ENCODE results near the gene KRT7.
"Not testable (repeated sequence)": the region's sequence is repeated elsewhere in the genome, so short reads cannot be mapped to it uniquely, and the experiment has no call there.

The KRT7 gene

DNA sequence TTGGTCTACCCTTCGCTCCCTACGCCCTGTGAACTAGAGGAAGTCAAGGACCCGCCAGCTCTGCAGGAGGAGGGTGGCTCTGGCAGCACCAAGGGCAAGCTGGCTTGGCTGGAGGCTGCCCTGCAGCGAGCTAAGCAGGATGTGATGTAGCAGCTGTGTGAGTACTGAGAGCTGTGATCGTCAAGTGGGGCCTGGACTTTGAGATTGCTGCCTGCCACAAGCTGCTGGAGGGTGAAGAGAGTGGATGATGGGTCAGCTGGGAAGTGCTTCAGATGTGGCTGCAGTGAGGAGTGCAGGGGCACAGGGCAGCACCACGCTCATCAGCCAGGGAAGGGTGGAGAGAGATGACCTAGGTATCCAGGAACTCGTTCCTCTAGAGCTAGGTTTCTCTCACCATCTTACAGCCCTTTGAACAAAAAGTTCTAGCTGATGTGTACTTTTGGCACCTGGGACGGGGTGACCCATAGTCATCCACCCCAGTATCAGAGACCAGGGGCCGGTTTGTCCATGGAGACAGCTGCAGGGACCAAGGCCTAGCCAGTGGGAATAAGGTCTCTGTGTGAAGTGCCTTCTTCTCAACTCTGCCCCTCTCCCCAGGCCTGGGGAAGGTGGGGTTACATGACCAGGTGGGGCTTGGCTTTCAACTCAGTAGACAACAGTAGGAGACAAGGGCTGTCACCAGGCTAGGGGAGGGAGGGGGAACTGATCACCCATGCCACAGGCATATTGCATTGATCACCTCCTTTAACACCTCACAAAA, 44.6 kb downstream of the KRT7 start:
- no peak for DNase-seq

DNA sequence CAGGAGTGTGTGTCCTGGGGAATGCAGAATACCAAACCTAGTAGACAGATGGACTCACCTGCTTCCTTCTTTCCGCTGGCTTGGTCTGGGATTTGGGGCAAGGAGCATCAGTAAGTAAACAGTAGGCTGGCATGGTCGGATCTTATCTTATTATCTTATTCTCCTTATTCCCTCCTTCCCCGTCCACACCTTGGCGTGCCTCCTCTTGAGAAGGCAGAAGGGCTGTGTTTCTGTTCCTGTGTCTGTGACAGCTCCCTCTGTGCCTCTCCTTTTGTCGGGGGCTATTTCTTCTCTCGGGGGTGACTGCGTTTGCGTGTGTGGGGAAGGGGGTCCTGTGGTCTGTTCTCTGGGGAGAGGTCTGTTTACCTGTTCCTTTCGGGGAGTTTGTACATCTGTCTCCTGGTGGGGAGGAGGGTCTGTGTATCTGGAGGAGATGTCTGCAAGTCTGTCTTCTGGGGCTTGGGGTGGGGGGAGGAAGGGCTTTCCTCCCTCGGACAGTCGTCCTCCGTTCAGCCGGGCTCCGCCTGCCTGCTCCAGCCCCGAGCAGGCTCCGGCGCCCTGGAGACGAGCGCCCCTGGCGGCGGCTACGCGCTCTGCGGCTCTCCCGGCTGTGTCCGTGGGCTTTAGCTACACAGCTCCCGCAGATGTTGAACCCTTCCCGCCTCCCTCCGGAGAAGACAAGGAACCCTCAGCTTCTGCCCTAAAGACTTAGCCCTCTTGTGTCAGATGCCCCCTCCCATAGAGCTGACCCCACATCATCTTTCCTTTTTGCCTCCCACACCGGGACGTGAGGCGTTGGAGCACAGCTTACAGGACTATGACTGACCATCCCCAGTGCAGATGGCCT, 45.8 kb downstream of the KRT7 start:
- DNase-seq: peak in 48 of 51 donors; percentile 16 to 83 (median 54)

DNA sequence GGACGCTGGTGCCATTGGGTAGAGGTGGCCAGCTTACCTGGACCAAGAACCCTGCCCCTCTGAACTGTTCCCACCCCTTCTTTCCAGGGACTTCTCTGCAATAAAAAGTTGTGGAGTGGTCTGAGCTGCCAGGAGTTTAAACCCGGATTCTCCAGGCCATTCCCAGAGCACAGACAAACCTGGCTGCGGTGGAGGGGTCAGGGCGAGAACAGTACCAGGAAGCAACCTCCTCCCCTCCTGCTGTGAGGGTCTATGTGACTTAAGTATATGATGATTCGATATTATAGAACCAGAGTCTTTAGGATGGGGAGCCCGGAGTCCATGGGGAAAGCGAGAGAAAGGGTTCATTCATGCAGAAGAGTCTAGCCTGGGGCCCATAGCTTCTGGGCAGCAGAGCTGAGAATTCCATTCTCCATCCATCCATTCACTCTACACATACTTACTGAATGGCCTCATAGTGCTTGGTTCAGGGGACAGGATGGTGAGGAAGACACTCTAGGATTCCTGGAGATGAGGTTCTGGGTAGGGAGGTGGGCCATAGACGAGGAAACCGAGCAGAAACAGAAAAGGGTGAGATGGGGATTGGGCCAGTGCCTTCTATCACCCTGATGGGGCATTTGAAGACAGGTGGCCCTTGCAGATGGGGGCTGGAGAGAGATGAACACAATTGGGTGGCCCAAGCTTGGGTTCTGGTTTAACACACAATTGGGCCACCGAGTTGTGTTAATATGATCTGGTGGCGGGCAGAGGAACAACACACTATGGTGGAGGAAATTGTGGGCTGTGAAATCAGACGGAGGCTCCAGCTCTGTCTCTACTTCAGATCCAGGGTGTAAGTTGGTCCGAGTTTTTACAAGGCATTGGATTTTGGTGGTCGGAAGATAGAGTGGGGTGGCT, 46.6 kb downstream of the KRT7 start:
- no peak for DNase-seq

DNA sequence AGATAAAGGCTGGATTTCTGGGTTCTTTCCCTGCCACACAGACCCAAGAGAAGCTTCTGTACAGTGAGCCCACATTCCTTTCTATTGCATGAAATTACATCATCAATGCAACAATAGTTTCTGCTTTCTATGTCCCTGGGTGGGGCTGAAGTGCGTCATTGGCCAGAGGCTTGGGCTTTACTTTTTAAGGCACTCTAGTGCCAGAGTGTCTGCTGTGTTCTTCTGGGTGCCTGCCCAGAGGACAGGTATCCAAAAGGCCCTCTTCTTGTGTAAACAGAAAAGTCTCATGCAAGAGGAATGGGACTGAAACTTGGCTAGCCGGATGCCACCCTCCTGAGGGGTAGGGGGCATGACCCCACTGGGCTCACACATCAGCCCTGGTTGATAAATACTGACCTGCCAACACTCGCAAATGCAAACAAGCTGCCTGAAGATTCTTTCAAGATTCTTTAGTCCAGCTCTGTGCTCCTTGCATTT, 47.3 kb downstream of the KRT7 start:
- no peak for DNase-seq

DNA sequence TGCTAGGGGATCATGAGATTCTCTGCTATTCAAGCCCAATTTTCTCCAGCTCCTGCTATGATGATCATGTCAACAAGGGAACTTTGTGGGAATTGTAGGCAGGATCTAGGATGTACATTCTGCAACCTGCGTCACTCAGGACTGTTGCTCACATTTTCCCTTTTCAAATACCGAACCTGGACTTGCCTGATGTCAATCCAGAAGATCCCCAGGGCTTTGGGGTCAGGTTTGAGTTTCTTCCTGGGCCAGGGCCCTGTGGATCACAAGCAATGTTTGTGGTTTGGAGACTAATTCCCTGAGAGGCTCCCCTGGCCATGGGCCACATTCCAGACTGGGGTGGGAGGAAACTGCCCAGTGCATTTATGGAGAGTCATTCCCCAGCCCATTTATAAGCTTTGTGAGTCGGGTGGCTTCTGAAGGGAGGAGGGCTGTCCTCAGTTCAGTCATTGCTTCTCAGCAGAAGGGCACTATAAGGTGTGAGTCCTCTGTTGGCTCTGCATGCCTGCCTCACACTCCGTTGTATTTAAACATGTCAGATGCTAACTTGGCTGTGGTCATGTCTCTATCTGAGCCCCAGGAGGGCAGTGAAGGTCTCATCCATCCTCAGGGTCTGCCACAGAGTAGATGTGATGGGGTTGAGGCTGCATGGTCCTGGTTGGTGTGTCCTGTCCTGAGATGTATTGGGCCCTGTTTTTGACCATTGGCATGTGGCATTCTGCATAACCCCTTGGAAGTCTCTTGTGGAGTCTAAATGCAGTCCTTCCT, 47.9 kb downstream of the KRT7 start:
- no peak for DNase-seq

DNA sequence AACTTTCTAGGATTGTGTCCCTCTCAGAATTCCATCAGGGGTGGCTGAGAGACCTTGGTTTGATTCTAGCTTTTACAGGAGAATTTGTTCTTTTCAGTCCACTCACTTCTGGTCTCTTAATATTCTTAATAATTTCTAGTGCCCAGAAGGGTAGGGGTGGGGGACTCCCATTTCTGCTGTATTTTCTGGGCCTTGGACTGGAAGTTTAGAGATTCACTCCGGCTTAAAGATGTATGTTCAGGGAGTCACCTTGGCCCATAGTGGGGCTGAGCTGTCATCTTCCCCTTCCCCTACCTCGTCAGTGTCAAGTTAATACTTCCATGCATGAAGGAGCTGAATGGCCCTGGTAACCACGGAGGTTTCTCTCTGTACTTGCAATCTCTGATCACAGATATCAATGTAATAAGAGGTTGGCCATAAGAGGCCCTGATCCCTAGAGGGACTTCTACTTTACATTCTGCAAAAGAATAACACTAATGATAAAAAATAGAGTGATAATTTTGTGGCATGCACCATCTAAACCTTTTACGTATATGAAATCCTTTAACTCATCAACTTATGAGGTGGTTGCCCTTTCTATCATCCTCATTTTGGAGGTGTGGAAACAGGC, 51.6 kb downstream of the KRT7 start:
- no peak for DNase-seq

DNA sequence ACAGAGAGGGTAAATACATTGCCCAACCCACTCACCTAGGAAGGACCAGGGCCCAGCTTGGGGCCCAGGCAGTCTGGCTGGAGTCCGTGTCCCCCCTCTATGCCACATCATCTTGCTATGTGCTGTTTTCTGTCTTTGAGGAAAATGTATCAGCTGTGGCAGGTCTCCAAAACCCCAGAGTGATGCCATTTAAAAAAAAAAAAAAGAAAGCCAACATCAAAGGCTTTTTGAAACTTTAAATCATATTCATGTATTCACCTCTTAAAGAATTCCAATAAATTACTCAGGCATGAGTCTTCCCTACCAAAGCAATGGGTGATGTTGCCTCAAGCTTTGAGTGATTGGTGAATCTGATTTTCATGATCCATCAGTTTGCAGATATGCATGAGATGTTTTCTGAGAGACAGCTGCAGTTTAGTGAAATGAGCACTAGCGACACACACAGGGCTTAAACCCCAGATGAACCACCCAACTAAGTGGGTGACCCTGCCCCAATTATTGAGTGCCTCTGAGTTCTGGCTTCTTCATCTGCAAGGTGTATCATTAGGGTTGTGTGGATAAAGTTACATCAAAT, 52.2 kb downstream of the KRT7 start:
- DNase-seq: no peak

DNA sequence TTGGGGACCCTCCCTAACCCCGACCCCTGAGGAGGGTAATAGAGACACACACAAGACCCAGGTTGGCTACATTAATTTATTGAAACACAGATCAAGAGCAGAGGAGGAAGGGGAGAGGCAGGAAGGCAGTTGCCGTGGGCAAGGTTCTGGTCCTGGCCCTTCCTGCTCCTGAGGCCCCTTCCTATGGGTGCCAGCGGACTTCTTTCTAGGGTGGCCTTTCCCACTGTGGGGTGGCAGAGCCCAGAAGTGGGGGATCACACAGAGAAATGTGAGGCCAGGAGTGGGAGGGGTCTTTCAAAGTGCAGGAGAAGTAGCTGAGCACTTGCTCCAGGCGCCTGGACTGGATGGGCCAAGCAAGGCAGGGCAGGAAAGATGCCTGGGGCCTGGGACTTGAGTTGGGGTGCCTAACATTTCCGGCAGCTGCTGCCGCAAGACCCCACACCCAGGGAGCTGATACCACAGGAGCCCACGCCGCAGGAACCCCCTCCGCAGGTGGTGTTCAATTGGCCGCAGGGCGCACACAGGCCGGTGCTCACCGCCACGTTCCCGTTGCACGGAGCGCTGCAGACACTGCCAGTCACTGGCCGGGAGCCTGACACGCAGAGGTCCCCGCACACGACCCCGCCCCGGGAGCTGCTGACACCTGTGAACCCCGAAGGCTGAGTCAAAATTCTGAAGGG, 52.9 kb downstream of the KRT7 start:
- DNase-seq: no peak

DNA sequence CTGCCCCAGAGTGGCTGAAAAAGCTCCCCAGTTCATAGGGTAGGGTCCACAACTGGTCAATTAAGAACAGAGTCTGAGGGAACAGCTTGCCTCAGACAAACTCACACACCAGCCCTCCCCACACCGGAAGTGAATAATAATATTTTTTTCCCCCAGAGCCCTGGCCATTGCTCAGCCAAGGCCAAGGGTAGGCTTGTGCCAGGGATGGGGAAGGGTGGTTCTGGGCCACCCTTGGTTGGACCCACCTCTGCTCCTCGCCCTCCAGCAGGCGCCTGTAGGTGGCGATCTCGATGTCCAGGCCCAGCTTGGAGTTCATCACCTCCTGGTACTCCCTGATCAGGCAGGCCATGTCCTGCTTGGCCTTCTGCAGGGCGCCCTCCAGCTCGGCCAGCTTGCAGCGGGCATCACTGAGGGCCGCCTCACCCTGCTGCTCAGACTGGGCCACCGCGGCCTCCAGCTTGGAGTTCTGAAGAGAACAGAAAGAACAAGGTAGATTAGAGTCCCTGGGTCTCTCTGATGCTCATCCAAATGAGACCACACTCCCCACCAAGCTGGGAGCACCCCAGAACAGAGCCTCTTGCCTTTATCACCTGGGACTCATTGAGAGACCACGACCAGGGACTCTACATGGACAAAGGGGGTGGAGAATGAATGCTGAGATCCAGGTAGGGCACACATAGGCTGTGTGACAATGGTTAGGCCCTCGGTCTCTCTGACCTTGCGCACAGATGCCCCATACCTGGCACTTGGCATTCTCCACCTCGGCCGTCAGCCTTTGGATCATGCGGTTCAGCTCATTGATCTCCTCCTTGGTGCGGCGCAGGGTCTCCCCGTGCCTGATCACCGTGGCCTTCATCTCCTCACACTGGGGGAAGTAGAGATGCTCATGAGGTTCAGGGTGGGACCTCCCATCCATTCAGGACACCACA, 54.1 kb downstream of the KRT7 start:
- DNase-seq: not testable (repeated sequence)

DNA sequence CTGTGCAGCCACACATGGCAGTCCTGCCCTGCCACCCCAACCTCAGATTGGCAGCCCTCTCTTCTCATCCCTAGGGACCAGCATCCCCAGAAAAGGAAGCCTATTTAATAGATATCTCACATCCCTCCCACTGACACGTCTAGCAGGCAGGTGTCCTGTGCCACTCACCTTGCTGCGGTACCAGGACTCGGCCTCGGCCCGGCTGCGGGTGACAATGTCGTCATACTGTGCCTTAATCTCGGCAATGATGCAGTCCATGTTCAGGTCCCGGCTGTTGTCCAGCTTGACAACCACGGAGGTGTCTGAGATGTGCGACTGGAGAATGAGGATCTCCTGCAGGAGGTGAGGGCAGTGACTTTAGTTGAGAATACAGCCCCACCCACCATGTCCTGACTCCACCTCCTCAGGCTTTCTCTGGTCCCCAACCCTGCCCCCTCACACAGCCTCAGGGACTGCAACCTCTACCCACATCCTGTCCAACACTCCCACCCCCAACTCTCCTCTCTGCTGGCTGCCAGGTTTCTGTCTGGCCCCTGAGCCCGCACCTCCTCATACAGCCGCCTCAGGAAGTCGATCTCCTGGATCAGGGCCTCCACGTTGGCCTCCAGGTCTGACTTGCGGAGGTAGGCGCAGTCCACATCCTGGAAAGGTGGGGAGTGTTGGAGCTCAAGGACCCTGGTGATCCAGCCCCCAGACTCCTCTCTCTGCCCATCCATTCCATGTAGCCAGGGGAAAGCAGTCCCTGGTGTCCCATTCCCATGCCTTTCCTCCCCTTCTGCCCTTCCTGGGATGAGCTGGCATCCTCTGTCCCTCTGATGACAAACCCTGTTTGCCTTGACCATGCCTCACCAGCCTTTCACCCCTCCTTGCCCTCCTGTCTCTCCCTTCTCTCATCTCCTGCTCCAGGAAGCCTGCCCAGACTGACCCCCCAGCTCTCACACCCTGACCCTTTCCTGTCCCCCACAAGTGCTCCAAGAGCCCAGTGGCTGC, 55.1 kb downstream of the KRT7 start:
- DNase-seq: not testable (repeated sequence)

DNA sequence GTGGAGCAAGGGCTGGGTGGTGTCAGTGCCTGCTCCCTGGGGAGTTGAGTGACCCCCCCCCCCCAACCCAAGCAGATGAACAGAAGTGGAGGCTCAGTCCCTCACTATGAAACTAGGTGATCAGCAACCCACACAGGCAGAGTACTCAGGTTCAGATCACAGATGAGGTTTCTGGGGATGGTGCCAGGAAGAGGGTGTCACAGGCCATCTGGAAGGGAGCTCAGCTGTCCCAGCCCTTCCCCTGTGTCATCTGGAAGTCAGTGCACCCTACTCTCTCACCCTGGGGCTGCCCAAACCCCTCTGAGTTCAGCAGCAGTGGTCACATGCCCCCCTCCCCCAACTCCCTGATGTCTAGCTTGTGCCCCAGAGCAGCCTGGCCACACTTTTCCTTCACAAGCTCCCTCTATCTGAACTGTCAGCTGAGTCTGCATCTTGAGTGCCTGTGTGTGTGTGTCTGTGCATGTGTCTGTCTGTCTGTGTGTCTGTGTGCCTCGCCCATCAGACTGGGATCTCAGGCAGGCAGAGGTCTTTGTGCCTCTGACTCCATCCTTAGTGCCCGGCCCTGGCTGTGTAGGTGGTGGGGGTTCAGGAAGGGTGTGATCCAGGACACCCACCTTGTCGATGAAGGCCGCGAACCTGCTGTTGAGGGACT, 57.6 kb downstream of the KRT7 start:
- not testable (repeated sequence) for DNase-seq

DNA sequence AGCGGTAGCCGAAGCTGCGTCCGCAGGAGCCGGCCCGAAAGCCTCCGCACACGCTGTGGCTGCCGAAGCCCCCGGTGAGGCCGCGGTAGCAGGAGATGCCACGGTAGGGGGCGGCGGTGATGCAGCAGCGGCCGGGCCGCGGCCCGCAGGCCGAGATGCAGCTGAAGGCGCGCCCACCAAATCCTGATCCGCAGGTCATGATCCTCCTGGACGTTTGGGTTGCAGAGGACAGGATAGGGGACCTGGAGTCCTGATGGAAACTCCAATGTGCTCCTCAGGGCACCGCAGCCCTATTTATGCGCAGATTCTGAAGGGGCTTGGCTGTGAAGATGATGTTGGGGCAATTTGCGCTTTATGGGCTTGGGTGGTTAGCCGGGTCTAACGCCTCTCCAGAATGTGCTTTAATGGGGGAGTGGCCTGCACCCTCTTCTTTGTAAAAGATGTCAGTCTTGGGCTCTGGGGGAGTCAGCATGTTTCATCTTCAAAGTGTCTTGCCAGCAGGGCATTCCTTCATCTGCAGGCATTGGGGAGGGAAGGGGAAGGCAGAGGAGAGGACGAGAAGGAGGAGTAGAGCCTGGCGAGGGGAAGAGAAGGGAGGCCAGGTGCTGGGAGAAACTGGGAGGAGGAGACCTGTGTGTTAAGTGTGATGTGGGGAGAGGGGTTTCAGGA, 58.4 kb downstream of the KRT7 start, which contains the start of gene KRT81:
Gene KRT81, minus strand, starts transcription at position 268 of the 669 bp plus-strand sequence. Its CDS starts 69 bp downstream, at position 199.
- no peak for DNase-seq

DNA sequence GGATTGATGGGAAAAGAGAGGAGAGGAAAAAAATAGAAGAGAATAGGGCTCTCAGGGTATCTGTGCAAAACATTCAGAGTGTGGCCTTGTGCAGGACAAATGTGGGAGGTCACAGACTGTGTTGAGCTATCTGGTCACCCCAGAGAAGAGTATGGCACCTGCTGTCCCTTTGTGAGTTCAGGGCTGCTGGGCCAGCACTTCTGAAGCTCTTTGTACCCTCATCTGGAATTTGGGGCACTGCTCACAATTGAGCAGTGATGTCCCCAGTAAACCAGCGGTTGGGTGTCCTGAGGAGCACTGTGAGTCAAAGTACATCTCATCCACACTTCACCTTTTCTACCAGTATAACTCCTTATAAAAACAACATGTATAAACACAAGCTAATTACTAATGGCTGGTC, 60.9 kb downstream of the KRT7 start:
- no peak for DNase-seq

DNA sequence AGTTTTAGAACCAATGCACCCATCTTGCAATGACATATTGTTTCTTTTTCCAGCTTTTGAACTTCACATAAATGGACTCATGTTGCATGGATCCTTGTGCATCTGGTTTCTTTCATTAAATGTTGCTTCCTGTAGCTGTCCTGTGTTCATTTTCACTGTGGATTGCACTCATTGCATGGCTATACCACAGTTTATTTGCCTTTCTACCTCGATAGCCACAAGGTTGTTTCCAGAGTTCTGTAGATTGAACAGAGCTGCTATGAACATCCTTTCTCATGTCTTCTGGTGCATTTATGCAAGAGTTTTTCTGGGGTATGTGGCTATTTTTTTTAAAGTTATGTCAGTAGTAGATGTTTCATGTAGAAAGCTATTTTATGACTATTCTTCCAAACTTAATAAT, 61.8 kb downstream of the KRT7 start:
- no peak for DNase-seq

DNA sequence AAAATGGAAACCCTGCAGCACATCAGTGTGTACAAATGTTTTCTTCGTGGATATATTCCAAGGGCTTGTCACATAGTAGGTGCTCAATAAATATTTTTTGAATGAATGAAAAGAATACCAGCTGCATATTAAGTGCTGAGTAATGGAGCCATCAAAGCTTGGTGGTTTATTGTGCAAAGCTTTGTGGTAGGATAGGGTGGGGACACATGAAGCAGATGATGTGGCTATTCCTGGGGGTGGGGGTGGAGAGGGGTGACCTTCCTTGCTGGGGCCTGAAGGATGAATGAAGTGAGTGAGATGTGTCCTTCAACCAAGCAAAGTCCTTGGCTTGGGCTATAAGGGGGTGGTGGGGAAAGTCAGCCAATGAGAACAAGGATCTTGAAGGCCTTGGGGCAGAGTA, 62.6 kb downstream of the KRT7 start:
- no peak for DNase-seq

All from hypothalamus (tissue), 51 donors.